ENCODE data around the gene WDSUB1.

DNA sequence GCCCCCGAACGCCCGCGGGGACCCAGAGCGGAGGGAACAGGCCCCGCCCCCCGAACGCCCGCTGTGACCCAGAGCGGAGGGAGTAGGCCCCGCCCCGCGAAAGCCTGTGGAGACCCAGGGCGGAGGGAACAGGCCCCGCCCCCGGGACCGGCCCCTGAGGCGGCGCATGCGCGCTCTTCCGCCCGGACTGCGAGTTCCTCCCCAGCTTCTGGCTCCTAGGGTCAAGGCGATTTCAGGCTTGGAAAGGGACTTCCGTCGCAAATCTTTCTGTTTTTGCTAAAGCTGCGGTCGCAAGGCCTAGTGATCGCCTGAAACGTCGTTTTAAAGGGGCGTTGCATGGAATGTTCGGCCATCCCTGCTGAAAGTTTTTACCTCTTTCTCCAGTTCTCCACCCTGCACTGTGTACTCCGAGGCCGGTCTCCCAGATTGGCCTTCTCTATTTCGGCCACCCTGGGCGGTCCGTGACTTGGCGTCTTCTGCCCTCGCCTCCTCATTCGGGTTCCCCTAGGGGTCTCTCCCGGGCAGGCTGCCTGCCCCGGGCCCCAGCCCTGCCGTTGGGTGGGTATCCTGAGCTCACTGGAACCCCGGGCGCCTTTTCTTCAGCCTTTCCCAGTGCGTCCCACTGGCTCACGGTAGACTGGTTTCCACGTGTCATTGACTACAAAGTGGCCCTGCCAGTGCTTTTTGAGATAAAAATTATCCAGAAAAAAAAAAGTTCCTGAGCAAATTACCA, 372 bp upstream of the WDSUB1 start:
- peak; percentile 96 for TF ChIP-seq POLR2AphosphoS5 (IDR thresholded peaks at IDR 0.05; ENCODE audit: low read depth, low read length)
- TF ChIP-seq, protein P1, sequence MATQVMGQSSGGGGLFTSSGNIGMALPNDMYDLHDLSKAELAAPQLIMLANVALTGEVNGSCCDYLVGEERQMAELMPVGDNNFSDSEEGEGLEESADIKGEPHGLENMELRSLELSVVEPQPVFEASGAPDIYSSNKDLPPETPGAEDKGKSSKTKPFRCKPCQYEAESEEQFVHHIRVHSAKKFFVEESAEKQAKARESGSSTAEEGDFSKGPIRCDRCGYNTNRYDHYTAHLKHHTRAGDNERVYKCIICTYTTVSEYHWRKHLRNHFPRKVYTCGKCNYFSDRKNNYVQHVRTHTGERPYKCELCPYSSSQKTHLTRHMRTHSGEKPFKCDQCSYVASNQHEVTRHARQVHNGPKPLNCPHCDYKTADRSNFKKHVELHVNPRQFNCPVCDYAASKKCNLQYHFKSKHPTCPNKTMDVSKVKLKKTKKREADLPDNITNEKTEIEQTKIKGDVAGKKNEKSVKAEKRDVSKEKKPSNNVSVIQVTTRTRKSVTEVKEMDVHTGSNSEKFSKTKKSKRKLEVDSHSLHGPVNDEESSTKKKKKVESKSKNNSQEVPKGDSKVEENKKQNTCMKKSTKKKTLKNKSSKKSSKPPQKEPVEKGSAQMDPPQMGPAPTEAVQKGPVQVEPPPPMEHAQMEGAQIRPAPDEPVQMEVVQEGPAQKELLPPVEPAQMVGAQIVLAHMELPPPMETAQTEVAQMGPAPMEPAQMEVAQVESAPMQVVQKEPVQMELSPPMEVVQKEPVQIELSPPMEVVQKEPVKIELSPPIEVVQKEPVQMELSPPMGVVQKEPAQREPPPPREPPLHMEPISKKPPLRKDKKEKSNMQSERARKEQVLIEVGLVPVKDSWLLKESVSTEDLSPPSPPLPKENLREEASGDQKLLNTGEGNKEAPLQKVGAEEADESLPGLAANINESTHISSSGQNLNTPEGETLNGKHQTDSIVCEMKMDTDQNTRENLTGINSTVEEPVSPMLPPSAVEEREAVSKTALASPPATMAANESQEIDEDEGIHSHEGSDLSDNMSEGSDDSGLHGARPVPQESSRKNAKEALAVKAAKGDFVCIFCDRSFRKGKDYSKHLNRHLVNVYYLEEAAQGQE (IDR thresholded peaks at IDR 0.05; ENCODE audit: insufficient read depth in 1 of 2, low read depth in 2 of 2, low read length in 2 of 2): peak in 1 of 2 experiments; percentile 49; a peak in 1 of 4 replicates
